ENCODE data around the gene KIRREL2.

Gene KIRREL2

GRCh38 chr19:35816846-35817245 is 39.9 kb upstream of the KIRREL2 start:
- no peak overlapping the region for H3K4me3 ChIP-seq (ENCODE audit: low read depth, low read length)
- TF ChIP-seq CTCF (IDR thresholded peaks at IDR 0.05; ENCODE audit: low read depth, low read length), result no peak

GRCh38 chr19:35818445-35818844 is 38.3 kb upstream of the KIRREL2 start:
- no peak overlapping the region for H3K4me3 ChIP-seq (ENCODE audit: low read depth, low read length)
- no peak for TF ChIP-seq CTCF (IDR thresholded peaks at IDR 0.05; ENCODE audit: low read depth, low read length)

- no peak for TF ChIP-seq CTCF (IDR thresholded peaks at IDR 0.05; ENCODE audit: low read depth, low read length)
- H3K4me3 ChIP-seq (ENCODE audit: low read depth, low read length), result no peak overlapping the region
Observed at GRCh38 chr19:35822579-35822978, 34.1 kb upstream of the KIRREL2 start.

- no peak overlapping the region for H3K4me3 ChIP-seq (ENCODE audit: low read depth, low read length)
- TF ChIP-seq CTCF (IDR thresholded peaks at IDR 0.05; ENCODE audit: low read depth, low read length), result no peak
Observed at GRCh38 chr19:35824150-35824549, 32.6 kb upstream of the KIRREL2 start.

GRCh38 chr19:35828692-35829301 is 27.9 kb upstream of the KIRREL2 start:
- no peak for TF ChIP-seq CTCF (IDR thresholded peaks at IDR 0.05; ENCODE audit: low read depth, low read length)
- H3K4me3 ChIP-seq (ENCODE audit: low read depth, low read length), result no peak overlapping the region

GRCh38 chr19:35830986-35831385 is 25.7 kb upstream of the KIRREL2 start:
- no peak for TF ChIP-seq CTCF (IDR thresholded peaks at IDR 0.05; ENCODE audit: low read depth, low read length)
- H3K4me3 ChIP-seq (ENCODE audit: low read depth, low read length), result no peak overlapping the region

GRCh38 chr19:35832054-35832453 is 24.7 kb upstream of the KIRREL2 start:
- H3K4me3 ChIP-seq (ENCODE audit: low read depth, low read length), result no peak overlapping the region
- TF ChIP-seq CTCF (IDR thresholded peaks at IDR 0.05; ENCODE audit: low read depth, low read length), result no peak

Measured in WI38 (cell line).